ENCODE results near the gene DTNB.

DNA sequence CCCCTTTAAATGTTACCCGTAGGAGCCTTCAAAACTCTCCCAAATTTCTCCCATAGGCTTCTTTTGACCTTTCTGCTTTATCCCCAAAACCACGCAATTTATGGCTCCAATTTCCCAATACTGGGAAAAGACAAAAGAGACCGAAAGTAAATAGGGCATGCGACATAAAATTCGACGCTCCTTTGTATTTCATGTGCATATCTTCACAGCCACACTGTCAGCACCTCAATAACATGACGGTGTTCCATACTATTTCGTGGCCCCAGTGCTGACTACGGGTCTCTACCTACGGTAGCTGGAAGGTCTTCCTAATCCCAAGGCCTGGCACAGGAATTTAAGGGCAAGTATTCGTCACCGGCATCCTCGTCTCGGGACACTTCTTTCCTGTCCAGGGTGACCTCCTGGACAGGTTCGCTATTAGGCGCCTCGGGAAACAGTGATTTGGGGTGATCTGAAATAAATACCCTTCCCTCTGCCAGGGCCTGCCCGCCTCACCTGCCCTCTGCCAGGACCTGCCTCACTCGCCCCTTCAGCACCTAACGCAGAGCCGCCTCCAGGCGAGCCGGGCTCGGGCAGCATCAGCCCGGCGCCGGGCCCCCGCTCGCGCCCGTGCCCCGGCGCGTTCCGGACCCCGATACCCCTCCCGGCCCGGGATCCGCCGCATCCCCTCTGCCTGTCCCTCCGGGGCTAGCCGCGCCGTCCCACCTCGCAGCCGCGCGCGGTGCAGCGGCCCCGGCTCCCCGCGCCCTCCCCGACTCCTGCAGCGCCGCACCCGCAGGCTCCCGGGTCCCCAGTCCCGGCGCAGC, 680 bp downstream of the DTNB start:
- TF ChIP-seq, protein P1, sequence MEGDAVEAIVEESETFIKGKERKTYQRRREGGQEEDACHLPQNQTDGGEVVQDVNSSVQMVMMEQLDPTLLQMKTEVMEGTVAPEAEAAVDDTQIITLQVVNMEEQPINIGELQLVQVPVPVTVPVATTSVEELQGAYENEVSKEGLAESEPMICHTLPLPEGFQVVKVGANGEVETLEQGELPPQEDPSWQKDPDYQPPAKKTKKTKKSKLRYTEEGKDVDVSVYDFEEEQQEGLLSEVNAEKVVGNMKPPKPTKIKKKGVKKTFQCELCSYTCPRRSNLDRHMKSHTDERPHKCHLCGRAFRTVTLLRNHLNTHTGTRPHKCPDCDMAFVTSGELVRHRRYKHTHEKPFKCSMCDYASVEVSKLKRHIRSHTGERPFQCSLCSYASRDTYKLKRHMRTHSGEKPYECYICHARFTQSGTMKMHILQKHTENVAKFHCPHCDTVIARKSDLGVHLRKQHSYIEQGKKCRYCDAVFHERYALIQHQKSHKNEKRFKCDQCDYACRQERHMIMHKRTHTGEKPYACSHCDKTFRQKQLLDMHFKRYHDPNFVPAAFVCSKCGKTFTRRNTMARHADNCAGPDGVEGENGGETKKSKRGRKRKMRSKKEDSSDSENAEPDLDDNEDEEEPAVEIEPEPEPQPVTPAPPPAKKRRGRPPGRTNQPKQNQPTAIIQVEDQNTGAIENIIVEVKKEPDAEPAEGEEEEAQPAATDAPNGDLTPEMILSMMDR (IDR thresholded peaks at IDR 0.05), result no peak
- TF ChIP-seq POLR2A (IDR thresholded peaks at IDR 0.05), result no peak

Measured in ovary (tissue), 3 donors.